A673 (cell line): Measurements from ENCODE around the gene SULT2A1. TPM values are rescaled to one million over a fixed set of nuclear protein-coding genes. Genes with fewer than 3 reads are reported as not detected.

ENCODE experiments used
- BruUV-seq: library from RNA; stranded (reverse); fragments of 400-500 nt; replicated peaks from 2 replicates; lab custom pipeline; 2021; lab: Mats Ljungman, UMichigan
- CTCF ChIA-PET: fragments of 300-600 bp; sonication (Branson Sonifier 250); formaldehyde crosslinking; loops from one replicate; lab custom pipeline; 2022; ENCODE audit warnings: antibody characterized with exemption; lab: Charles Lee
- POLR2A ChIA-PET: fragments of 300-600 bp; sonication (Branson Sonifier 250); formaldehyde crosslinking; loops from one replicate; lab custom pipeline; 2022; ENCODE audit warnings: antibody characterized with exemption; ENCODE audit not compliant: low non-redundant PET; lab: Charles Lee
- DNase-seq: peaks from one replicate; pipeline ENCODE4 v3.0.0-alpha.2; 2015; ENCODE audit warnings: low spot score
- H3K27ac ChIP-seq: fragments of 200-600 bp; sonication (generic); 2 replicates; pipeline ENCODE4 v1.5.1; 2016; ENCODE audit warnings: mixed run types, low read depth, mild to moderate bottlenecking, mixed read lengths, antibody characterized with exemption, low read length; ENCODE audit not compliant: poor library complexity, severe bottlenecking
- H3K27me3 ChIP-seq: fragments of 200-600 bp; sonication (generic); replicated peaks from 2 replicates; pipeline ENCODE4 v1.6.1; 2017; ENCODE audit warnings: mixed run types, low read depth, mild to moderate bottlenecking, mixed read lengths, antibody characterized with exemption, low read length; ENCODE audit not compliant: insufficient read depth, poor library complexity
- H3K36me3 ChIP-seq: fragments of 200-600 bp; sonication (generic); 2 replicates; pipeline ENCODE4 v1.6.1; 2016; ENCODE audit warnings: mixed run types, mild to moderate bottlenecking, mixed read lengths, antibody characterized with exemption, low read length; ENCODE audit not compliant: insufficient read depth, poor library complexity, severe bottlenecking
- H3K4me1 ChIP-seq: fragments of 200-600 bp; sonication (generic); 2 replicates; pipeline ENCODE4 v1.6.1; 2017; ENCODE audit warnings: mixed run types, mild to moderate bottlenecking, mixed read lengths, antibody characterized with exemption, low read length; ENCODE audit not compliant: insufficient read depth, poor library complexity, severe bottlenecking
- H3K4me3 ChIP-seq: fragments of 200-600 bp; sonication (generic); 2 replicates; pipeline ENCODE4 v1.5.1; 2016; ENCODE audit warnings: low read depth, mixed run types, mild to moderate bottlenecking, mixed read lengths, low read length; ENCODE audit not compliant: poor library complexity, severe bottlenecking
- H3K9me3 ChIP-seq: fragments of 200-600 bp; sonication (generic); 2 replicates; pipeline ENCODE4 v1.6.1; 2016; ENCODE audit warnings: mixed run types, low read depth, mild to moderate bottlenecking, mixed read lengths, antibody characterized with exemption, low read length; ENCODE audit not compliant: poor library complexity, severe bottlenecking
- CTCF ChIP-seq: fragments of 300-800, 200-600 bp; sonication (generic); conservative IDR thresholded peaks from 2 replicates; pipeline ENCODE4 v1.5.1; 2017; ENCODE audit warnings: low read depth, mild to moderate bottlenecking, antibody characterized with exemption, low read length, moderate library complexity, mixed read lengths
- EZH2 ChIP-seq: fragments of 200-600 bp; sonication (generic); IDR thresholded peaks from 2 replicates; pipeline ENCODE4 v1.6.1; 2017; ENCODE audit warnings: borderline replicate concordance, low read depth, mild to moderate bottlenecking, mixed read lengths, antibody characterized with exemption, low read length; ENCODE audit not compliant: poor library complexity, severe bottlenecking
- intact Hi-C: fragments of 100-400 bp; cut with micrococcal nuclease; formaldehyde crosslinking; loops from one replicate; pipeline ENCODE4 v1.10.0; 2022; ENCODE audit not compliant: unreplicated experiment
- total RNA-seq: library from RNA; stranded (reverse); gene quantifications from 2 replicates; pipeline ENCODE4 v1.2.3, GENCODE V29; 2021

The SULT2A1 gene
- total RNA-seq, 1 experiment from 2014 or later = not detected

GRCh38 chr19:47901370-47901769 lies 15.3 kb upstream of the SULT2A1 start:
- ChIA-PET POLR2A (no interaction called here), CTCF (no interaction called here)
- Histone ChIP-seq H3K27ac (no peak overlapping the region), H3K4me1 (no peaks in the 10 kb centered on the region), H3K4me3 (no peak overlapping the region), H3K36me3 (no peaks in the 10 kb centered on the region), H3K27me3 (peaks cover 8% of the 10 kb centered on the region), H3K9me3 (no peaks in the 10 kb centered on the region)
- no peak for DNase-seq
- intact Hi-C loops = no loop called here
- TF ChIP-seq EZH2 = no peak
- no peak for TF ChIP-seq CTCF
- no TSS peak for BruUV-seq

DNA sequence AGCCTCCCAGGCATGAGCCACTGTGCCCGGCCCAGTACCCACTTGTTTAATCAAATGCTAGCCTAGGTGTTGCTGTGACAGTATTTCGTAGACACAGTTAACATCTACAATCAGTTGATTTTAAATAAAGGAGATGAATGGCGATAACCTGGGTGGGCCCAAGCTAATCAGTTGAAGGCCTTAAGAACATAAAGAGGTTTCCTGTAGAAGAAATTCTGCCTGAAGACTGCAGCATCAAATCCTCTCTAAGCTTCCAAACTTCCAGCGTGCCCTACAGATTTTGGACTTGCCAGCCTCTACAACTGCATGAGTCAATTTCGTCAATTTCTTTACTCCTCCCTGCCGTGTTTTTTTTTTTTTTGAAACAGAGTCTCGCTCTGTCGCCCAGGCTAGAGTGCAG lies 13.2 kb upstream of the SULT2A1 start:
- ChIA-PET POLR2A (no interaction called here), CTCF (no interaction called here)
- Histone ChIP-seq H3K9me3 (no peaks in the 10 kb centered on the region), H3K27ac (no peak overlapping the region), H3K36me3 (no peaks in the 10 kb centered on the region), H3K27me3 (peaks cover 8% of the 10 kb centered on the region), H3K4me1 (no peaks in the 10 kb centered on the region), H3K4me3 (no peak overlapping the region)
- no peak for DNase-seq
- intact Hi-C loops = no loop called here
- no TSS peak for BruUV-seq
- no peak for TF ChIP-seq CTCF
- no peak for TF ChIP-seq EZH2

DNA sequence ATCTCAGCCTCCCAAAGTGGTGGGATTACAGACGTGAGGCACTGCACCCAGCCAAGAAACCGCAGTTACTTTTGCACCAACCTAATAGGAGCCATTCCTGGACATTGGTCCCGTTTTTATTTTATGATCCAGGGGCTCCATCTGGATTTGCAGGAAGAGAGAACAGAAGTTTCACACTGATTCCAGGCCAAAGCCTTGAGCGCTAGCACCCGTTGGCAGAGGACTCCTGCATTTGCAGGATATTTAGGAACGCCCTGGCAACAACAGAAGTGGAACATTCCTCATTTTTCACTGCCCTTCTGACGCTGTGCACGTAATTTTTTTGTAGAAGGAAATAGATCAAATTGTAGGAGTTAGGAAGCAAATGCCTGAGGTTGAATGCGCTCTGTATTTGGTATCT lies 11.7 kb upstream of the SULT2A1 start:
- no peak overlapping the region for H3K4me3 ChIP-seq
- H3K27me3 ChIP-seq = peaks cover 6% of the 10 kb centered on the region
- BruUV-seq = no TSS peak
- H3K27ac ChIP-seq = no peak overlapping the region
- intact Hi-C loops = no loop called here
- ChIA-PET POLR2A (no interaction called here), CTCF (no interaction called here)
- H3K36me3 ChIP-seq = no peaks in the 10 kb centered on the region
- H3K9me3 ChIP-seq = no peaks in the 10 kb centered on the region
- no peaks in the 10 kb centered on the region for H3K4me1 ChIP-seq
- DNase-seq = no peak
- TF ChIP-seq CTCF (no peak), EZH2 (no peak)
